ENCODE data around the gene ZNF189. TPM values are rescaled to one million over a fixed set of nuclear protein-coding genes. Genes with fewer than 3 reads are reported as not detected.

ZNF189 gene
- total RNA-seq, 1 donor from 2014 or later = 30.1 TPM

DNA sequence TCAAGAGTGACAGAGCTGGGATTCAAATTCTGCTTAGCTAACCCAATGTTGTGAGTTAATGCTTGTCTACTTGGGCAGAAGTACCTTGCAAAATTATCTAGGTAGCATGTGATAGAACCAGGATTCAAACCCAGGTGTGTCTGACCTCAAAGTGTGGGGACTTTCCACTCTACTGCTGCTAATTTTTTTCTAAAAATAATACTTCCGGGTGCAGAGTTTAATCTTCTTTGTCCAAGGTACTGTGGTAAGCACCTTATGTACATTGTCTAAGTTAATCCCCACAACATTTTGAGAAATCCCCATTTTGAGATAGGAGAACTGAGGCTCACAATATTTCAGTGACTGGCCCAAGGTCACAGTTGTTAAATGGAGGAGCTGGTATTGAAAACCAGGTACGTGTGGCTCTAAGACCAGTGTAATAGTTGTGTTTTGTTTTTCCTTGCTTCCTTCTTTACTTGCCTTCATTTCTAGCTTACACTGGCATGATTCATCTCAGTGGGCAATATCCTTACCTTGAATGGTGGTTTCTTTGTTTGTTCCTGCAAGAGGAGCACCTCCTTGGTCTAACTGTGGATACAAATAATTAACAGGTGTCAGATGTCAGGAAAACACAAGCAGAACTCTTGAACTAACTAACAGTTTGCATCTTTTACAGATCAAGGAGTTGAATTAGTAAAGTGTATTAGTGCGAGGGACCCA is 29.5 kb downstream of the ZNF189 start:
- no peak for DNase-seq
- H3K27ac Mint-ChIP-seq (ENCODE audit: unreplicated experiment) = no peak overlapping the region
- no peaks in the 10 kb centered on the region for H3K9me3 Mint-ChIP-seq (ENCODE audit: unreplicated experiment)
- H3K4me3 Mint-ChIP-seq (ENCODE audit: unreplicated experiment) = no peak overlapping the region
- no peaks in the 10 kb centered on the region for H3K27me3 Mint-ChIP-seq (ENCODE audit: unreplicated experiment)
- H3K36me3 Mint-ChIP-seq (ENCODE audit: unreplicated experiment) = no peaks in the 10 kb centered on the region
- H3K4me1 Mint-ChIP-seq (ENCODE audit: low read depth, unreplicated experiment) = no peaks in the 10 kb centered on the region
- no peak for TF ChIP-seq CTCF (IDR thresholded peaks at IDR 0.05; ENCODE audit: partially characterized antibody, unreplicated experiment)

- H3K27me3 Mint-ChIP-seq (ENCODE audit: unreplicated experiment) = no peaks in the 10 kb centered on the region
- no peak for TF ChIP-seq CTCF (IDR thresholded peaks at IDR 0.05; ENCODE audit: partially characterized antibody, unreplicated experiment)
- H3K27ac Mint-ChIP-seq (ENCODE audit: unreplicated experiment) = no peak overlapping the region
- no peak overlapping the region for H3K4me3 Mint-ChIP-seq (ENCODE audit: unreplicated experiment)
- no peak for DNase-seq
- no peaks in the 10 kb centered on the region for H3K4me1 Mint-ChIP-seq (ENCODE audit: low read depth, unreplicated experiment)
- H3K36me3 Mint-ChIP-seq (ENCODE audit: unreplicated experiment) = no peaks in the 10 kb centered on the region
- H3K9me3 Mint-ChIP-seq (ENCODE audit: unreplicated experiment) = no peaks in the 10 kb centered on the region
These were observed 30.3 kb downstream of the ZNF189 start for GRCh38 chr9:101428909-101429308.

- H3K4me3 Mint-ChIP-seq (ENCODE audit: unreplicated experiment) = no peak overlapping the region
- no peaks in the 10 kb centered on the region for H3K27me3 Mint-ChIP-seq (ENCODE audit: unreplicated experiment)
- no peak overlapping the region for H3K27ac Mint-ChIP-seq (ENCODE audit: unreplicated experiment)
- no peak for TF ChIP-seq CTCF (IDR thresholded peaks at IDR 0.05; ENCODE audit: partially characterized antibody, unreplicated experiment)
- no peak for DNase-seq
- no peaks in the 10 kb centered on the region for H3K4me1 Mint-ChIP-seq (ENCODE audit: low read depth, unreplicated experiment)
- H3K9me3 Mint-ChIP-seq (ENCODE audit: unreplicated experiment) = no peaks in the 10 kb centered on the region
- no peaks in the 10 kb centered on the region for H3K36me3 Mint-ChIP-seq (ENCODE audit: unreplicated experiment)
These were observed 31.1 kb downstream of the ZNF189 start for GRCh38 chr9:101429736-101430135.

DNA sequence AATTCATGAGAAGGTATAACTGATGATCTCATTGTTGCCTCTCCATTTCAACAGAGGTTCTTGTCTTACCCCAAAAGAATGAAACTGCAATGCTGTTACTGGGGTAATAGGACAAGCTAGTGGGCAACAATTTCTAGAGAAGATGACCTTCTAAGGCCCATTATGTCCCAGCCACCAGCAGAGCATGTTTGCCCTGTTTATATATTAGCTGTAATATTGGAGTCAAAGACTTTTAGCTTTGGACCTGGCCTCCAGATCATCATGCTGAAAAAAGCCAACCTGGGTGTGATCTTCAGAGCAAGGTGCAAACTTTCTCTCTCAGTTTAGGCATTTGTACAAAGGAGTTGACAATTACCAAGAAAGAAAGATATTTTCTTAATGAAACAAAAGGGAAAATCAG is 33.5 kb downstream of the ZNF189 start:
- Mint-ChIP-seq H3K27ac (ENCODE audit: unreplicated experiment) (no peak overlapping the region), H3K4me1 (ENCODE audit: low read depth, unreplicated experiment) (no peaks in the 10 kb centered on the region), H3K4me3 (ENCODE audit: unreplicated experiment) (no peak overlapping the region), H3K9me3 (ENCODE audit: unreplicated experiment) (no peaks in the 10 kb centered on the region), H3K27me3 (ENCODE audit: unreplicated experiment) (no peaks in the 10 kb centered on the region), H3K36me3 (ENCODE audit: unreplicated experiment) (no peaks in the 10 kb centered on the region)
- DNase-seq = no peak
- no peak for TF ChIP-seq CTCF (IDR thresholded peaks at IDR 0.05; ENCODE audit: partially characterized antibody, unreplicated experiment)

- no peaks in the 10 kb centered on the region for H3K9me3 Mint-ChIP-seq (ENCODE audit: unreplicated experiment)
- H3K4me1 Mint-ChIP-seq (ENCODE audit: low read depth, unreplicated experiment) = no peaks in the 10 kb centered on the region
- H3K27ac Mint-ChIP-seq (ENCODE audit: unreplicated experiment) = no peak overlapping the region
- H3K36me3 Mint-ChIP-seq (ENCODE audit: unreplicated experiment) = no peaks in the 10 kb centered on the region
- no peak for TF ChIP-seq CTCF (IDR thresholded peaks at IDR 0.05; ENCODE audit: partially characterized antibody, unreplicated experiment)
- H3K27me3 Mint-ChIP-seq (ENCODE audit: unreplicated experiment) = no peaks in the 10 kb centered on the region
- no peak for DNase-seq
- H3K4me3 Mint-ChIP-seq (ENCODE audit: unreplicated experiment) = no peak overlapping the region
These were observed 34.1 kb downstream of the ZNF189 start for GRCh38 chr9:101432740-101433139.
